HG03469 (cell line): ENCODE data around the gene CNOT6.

Source experiments
- ATAC-seq: cut with Tn5 transposase; IDR thresholded peaks from one replicate; pipeline ENCODE4 v1.9.1; 2021; ENCODE audit warnings: mild to moderate bottlenecking, moderate library complexity, moderate number of reproducible peaks; ENCODE audit not compliant: unreplicated experiment

CNOT6 gene

DNA sequence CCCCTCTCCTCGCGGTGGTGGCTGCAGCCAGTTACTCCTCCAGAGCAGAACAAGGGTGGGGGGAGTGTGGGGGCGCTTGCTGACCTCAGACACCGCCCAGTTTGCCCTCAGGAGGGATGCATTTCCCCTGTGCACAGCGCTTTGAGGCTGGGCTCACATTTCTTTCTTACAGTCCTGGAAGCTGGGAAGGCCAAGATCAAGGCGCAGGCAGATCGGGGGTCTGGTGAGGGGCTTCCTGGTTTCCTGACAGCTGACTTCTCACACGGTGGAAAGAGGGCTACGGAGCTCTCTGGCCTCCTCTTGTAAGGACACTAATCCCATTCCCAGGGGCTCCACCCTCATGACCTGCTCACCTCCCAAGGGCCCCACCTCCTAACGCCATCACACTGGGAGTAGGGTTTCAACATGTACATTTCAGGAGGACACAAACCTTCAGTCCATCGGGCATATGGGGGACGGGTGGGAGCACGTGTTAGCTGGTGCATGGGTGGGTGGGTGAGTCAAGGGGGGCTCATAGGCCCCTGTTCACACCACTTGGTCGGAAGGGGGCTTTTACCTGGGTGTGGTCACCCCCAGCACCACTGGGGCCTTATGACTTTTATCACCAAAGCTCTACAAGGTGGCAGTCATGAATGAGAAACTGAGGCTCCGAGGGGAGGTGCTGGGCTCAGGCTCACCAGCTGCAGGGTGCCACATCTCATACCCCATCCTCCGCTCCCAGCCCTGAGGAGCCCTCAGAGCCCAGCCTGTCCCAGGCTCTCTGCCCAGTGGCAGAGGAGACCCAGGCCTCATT lies 104.8 kb downstream of the CNOT6 start:
- no peak for ATAC-seq

DNA sequence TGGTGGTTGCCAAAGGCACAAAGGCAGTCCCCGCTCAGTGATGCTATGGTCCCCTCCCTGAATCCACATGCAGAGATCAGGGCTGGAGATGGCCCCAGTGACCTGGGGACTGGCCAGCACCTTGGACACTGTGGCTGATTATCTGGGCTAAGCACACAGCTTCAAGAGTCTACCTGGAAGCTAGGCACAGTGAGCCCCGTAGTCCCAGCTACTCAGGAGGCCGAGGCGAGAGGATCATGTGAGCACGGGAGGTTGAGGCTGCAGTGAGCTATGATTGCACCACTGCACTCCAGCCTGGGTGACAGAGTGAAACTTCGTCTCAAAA lies 105.4 kb downstream of the CNOT6 start:
- ATAC-seq: no peak

DNA sequence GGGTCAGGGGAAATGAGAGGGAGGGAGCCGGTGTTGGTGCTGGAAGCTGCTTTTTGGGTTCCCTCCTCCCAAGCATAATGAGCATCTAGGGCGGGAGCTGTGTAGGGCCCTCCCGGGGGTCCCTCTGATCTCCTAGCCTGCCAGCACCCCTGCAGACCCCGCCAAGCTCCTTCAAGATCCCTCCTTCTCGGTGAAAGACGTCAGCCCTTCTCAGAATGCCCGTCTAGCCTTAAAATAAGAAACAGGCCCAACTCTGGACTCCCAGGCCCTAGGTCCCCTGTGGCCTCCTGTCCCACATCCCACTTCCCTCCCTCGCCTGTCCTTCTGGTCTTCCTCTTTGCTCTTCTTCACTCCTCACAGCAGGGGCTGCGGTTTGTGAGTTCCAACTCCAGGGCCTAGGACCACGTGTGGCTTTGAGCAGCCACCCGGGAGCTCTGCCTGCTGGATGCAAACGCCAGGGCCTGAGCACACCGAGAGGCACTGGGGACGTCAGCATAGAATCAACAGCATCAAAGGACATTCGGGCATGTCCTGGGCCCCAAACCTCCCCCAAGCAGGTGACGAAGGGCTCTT lies 105.9 kb downstream of the CNOT6 start:
- ATAC-seq: no peak

DNA sequence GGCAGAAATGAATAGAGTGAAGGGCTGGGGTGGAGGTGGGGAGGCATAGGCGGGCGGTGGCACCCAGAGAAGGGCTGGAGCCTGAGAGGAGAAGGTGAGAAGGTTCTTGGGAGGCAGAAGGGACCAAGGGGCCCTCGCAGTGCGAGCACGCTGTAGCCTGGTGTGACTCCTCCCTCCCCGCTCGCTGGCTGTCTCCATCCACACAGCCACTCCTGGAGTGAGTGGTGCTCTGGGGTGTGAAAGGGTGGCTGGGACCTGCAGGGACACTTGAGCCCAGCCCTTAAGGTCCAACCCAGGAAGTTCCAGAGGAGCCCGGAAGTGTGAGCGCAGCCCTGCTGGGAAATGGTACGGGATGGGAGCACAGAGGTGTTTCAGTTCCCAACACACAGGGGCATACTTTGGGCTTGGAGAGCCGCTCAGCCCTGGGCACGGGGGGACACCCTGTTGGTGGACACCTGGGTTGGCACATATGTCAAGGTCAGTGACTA lies 106.4 kb downstream of the CNOT6 start:
- ATAC-seq: no peak

DNA sequence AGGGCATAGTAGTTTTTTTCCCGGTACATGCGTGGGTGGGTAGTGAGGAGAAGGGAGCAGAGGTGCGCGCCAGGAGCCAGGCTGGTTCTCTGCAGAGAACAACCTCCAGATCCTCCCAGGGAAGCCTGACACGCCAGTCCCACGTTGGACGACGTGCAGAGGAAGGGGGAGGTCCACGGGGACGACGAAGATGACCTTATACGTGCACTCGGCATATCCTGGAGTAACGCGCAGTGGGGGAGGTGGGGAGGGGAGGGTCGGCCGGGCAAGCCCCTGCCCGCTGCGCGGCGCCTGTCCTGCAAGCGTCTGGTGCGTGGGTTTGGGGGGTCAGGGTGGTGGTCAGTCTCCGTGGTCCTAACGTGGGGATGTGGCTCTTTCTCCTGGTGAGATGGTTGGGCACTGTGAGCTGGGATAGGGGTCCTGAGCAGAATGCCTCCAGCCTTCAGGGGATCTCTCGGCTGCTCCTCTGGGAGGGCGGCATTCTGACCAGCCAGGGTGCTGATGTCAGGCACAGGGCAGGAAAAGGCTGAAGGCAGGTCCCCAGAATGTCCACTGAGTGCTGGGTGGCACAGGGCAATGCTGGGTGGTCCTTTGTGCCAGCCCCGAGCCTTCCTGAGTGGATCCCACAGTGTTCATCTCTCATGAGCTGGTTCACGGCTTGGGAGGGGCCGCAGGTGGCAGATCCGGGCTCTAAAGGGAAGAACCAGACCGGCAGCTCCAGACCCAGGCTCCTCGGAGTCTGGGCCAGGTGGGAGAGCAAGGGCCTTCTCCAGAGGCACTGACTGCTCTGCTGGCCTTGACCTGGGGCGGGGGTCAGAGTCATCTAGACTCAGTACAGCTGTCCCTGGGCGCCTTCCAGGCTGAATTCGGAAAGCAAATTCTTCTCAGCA lies 107.7 kb downstream of the CNOT6 start:
- ATAC-seq: no peak

DNA sequence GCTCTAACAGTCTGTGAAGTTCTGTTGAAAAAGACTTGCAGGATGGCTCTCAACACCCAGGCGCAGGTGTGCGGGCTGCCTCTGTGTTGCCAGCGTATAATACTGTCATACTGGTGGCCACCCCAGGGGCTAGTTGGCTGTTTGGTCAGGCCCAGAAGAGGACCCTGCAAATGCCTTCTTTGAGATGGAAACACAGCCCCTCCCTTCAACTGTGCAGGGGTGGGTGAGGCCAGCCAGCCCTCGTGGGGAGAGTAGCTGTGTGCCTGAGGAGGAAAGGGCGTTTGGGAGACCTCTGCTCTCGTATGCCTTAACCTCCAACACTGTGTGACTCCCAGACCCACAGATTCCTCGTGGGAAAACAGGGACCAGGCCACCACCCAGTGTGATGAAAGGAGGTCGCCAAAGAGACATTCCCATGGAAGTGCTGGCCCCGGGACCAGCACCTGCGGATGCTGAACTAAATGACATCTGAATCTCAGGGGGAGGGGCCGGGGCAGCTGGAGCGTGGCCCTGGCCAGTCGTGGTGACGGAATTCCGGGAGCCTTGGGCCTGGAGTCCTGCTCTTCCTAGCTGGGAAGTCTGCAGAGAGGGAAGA lies 108.4 kb downstream of the CNOT6 start:
- no peak for ATAC-seq

DNA sequence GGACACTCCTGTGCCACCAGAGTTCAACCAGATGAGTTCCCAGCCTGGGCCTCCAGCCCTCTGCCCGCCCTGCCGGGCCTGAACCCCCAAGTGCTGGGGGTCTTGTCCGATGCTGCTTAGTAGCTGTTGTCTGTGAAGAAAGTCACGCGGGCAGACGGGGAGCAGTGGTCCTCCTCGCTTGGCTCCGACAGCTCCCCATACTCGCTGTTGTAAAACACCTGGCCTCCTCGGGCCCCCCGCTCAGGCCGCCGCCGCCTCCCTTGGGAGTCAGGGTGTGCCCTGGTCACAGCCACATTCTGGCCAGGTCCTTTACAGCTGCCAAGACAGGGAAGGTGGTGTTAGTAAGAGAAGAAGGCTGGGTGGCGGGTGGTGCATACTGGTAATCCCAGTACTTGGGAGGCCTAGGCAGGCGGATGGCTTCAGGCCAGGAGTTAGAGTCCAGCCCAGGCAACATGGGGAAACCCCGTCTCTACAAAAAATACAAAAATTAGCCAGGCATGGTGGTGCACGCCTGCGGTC lies 109.0 kb downstream of the CNOT6 start:
- no peak for ATAC-seq

DNA sequence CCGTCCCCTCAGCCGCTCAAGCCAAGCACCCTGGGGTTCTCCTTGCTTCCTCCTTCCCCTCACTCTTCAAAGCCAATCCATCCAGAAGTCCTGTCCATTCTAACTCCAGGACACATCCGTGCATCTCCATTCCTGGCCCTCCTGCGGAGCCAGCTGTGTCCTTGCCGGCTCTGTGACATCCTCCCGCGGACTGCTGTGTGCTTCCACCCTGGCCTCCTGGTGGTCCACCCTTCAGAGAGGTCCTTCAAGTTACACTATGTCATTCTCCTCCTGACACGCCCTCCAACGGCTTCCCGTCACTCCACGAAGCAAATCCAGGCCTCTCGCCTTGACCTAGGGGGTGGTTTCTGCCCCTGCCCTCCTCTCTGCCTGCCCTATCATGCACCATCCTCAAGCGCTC lies 110.1 kb downstream of the CNOT6 start:
- ATAC-seq: no peak

DNA sequence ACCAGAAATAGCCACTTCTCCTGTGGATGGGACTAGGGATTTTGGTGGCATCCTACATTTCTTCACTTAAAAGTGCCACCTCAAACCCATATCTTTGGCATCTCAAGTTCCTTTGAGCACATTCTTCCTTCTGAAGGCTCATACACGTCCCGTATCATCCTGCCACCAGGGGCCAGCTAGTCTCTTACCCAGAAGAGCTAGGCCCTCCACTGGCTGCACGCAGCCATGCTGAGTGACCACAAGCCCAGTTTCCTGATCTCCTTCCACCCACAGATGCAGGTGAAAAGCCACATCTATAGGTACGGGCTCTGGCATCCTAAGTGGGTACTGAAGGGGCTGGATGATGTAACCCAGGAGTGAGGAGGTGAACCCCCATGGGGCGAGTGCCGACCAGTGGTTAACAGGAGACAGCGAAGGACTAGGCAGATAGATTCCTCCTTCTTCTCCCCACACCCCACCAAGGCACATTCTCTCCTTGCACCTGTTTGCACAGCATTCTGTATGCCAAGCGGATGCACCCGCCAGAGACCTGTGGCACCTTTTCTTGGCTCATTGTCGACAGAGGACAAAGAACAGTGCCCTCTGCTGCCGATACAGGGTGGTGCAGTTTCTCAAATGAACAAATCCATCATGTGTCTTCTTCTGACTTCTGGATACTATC lies 111.5 kb downstream of the CNOT6 start:
- no peak for ATAC-seq

DNA sequence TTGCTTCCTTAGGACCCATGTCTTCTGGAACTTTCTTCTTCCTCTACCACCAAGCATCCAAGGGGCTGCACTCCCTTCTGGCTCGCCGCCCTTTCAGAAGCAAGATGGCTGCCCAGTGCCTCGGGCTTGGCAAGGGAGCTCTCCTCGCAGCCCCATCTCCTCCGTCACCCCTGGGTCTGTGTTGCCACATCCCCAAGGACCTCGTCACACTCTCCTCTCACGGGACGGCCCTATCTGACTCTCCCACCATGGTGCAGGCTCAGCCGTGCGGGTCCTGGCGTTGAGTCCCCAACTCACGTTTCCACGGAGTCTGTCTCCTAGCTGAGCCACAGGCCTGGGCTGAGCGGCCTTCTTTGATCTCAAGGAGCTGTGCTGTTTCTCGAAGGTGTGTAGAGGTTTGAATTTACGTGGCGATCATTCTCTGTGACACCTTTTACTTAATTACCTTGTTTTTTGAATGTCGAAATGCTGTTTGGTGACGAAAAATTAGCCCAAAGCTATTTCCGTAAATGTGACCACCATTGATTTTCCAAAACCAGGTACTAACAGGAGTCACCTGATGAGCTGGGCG lies 112.1 kb downstream of the CNOT6 start:
- ATAC-seq: no peak

DNA sequence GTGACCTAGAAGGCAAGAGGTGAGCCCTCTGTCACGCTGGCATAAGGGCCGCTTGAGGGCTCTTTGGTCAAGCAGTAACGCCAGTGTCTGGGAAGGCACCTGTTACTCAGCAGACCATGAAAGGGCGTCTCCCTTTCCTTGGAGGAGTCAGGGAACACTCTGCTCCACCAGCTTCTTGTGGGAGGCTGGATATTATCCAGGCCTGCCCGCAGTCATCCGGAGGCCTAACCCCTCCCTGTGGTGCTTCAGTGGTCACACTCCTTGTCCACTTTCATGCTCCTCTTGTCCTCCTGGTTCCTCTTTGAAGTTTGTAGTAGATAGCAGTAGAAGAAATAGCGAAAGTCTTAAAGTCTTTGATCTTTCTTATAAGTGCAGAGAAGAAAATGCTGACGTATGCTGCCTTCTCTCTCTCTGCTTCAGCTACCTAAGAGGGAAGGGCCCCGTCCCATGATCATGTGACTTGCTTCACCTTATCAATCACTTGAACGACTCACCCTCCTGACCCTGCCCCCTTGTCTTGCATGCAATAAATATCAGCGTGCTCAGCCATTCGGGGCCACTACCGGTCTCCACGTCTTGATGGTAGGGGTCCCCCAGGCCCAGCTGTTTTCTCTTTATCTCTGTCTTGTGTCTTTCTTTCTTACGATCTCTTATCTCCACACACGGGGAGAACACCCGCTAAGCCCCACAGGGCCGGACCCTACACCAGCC lies 113.8 kb downstream of the CNOT6 start:
- no peak for ATAC-seq

DNA sequence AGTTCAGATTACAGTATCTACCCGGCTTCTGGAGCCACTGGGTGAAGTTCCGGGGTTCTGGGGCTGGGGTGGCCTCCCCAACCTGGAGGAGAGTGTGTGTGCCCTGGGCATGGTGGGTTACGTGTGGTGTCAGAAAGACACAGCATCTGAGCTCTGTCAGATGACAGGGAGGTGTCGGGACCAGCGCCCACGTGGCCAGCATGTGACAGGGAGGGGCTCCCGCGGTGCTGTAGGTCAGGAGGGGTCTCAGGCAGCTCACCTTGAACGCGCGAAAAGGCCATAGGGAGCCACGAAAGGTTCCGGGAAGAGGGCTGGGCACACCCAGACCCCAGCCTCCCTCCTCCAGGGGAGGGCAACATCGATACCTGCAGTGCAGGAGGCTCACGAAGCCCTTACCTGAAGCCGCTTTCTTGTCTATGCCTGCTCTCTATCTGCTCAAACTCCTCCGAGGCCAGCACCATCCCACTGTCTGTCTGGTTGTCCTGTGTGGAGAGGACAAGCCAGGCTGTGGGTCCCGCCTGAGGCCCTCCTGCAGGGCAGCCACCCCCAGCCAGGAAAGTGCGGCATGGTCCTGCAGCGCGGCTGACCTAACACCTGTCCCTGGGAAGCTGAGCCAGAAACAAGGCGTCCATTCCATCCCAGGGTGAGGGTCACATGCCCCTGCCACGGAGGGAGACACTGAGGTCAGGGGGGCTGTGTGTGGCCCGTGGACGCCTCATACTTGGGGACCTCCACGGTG lies 114.6 kb downstream of the CNOT6 start:
- no peak for ATAC-seq

DNA sequence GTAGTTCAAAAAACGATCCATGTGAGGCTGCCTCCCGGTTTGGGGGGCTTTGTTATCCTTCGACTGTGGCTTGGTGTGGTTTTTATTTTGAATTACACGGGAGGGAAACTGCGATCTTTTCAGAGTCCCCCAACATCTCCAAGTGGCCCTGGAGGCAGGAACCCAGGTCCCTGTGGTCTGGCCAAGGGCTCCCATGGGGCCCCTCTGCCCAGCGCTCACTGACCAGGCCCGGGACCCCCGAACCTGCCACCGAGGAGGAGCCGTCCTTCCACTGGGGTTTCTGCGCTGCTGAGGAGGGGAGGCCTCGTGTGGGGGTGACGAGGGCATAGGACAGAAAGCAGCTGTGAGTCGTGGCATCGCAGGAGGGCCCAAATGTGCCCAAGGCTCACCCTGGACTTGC lies 115.2 kb downstream of the CNOT6 start:
- ATAC-seq: no peak

DNA sequence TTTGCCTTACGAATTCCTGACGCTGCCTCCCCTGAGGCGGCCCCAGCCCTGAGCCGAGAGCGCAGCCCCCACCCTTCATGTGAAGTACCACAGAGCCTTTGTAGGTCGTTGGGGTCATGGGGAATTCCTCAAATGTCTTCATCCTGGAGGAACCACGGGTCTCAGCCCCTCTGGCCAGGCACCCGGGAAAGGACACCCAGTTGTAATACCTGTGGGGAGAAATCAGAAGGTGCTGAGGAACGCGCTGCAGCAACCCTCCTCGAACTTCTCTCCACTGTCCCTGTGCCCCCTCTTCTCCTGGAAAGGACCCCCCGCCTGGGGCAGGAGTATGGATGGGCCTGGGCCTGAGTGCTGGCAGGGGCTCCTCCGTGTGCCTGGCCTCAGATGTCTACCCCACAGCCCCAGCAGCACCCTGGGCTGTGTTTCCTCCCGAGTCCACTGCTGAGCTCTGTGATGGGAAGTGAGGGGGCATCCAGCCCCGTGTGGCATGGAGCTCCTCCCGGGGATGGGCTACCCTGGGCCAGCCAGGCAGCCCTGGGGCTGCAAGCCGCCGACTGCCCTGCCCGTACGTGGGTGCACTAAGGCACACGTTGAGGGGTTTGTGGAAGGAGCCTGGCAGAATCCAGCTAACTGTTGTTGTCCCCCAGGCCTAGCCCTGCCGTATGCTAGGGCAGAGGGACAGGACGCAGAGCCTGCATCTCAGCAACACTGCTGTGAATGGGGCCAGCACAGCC lies 115.8 kb downstream of the CNOT6 start:
- ATAC-seq: no peak

DNA sequence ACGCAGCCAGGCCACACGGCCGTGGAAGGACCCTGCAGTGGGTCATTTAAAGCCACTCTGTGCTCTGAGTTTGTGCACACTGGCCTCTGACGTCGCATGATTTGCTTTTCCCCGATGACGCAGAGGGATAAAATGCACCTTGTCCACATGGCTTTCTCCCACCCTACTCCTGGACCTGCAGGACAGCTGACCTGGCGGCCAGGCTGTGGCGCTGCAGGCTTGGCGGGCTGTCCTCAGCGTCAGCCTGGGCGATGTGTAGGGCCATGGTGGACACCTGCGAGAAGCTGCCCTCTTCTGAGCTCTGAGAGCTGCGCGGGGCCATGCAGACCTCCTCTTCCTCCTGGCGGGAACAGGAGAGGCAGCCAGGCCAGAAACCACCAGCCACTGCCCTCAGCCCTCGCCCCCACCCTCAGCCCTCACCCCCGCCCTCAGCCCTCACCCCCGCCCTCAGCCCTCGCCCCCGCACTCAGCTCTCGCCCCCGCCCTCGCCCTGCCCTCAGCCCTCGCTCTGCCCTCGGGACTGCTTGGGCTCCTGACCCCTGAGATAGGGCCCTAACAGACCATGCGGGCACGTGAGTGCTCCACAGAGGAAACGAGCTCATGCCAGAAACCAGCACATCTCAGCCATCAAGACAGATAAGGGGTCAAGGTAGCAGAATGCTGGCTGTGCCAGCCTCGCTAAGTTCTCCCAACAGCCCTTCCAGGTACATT lies 117.1 kb downstream of the CNOT6 start:
- ATAC-seq: no peak

DNA sequence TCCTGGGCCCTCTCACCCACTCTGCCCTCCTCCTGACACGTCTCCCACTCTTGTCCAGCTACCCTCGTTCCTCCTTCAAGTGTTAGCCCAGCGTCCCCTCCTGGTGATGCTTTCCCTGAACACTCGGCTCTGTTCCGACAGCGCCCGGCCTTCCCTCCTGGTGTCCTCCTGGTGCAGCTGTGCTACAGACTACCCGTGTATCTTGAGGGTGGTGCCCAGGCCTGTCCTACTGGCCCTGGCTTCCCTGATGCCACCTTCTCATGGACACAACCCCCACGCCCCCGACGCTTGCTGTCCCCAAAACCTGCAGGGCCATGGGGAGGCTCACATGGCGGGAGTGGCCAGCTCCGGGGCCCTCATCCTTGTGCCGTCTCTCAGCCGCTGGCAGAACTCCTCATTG lies 118.5 kb downstream of the CNOT6 start:
- no peak for ATAC-seq

DNA sequence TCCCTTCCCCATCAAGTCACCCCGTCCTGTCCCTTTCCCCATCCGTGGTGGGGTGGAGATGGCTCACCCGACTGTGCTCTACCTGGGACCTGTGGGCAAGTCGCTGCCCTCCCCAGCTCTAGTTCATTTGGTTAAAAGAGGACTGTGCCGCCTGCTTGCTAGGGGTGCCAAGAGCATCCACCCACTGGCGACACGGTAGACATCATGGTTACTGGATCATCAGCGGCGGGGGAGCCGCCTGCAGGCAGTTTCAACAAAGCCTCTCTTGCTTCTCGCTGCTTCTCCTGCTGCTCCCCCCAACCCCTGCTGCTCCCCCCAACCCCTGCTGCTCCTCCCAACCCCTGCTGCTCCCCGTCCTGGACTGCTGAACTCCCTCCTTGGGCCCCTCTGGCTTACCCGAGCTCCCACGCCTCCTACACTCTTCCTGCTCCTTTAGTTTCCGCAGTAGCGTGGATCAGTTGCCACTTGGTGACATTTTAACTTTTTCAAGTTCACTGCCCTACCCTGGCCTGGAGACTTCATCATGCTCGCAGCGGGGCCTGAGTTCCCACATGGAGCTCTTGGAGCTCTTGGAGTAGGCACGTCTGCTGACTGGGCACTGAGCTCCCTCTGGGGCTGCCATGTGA lies 119.1 kb downstream of the CNOT6 start:
- ATAC-seq: no peak
